Mesendoderm (in vitro differentiated cells): ENCODE measurements around the gene COASY.

Experiments
- DNase-seq: peaks from one replicate; pipeline ENCODE4 v3.0.0; 2013
- H2AK5ac ChIP-seq: 2 replicates; pipeline ENCODE4 v1.6.1; 2013; ENCODE audit warnings: low read length, inconsistent platforms
- H2BK120ac ChIP-seq: 2 replicates; pipeline ENCODE4 v1.6.1; 2013; ENCODE audit warnings: low read depth, mild to moderate bottlenecking, low read length, moderate library complexity, mixed read lengths
- H2BK15ac ChIP-seq: replicated peaks from 2 replicates; pipeline ENCODE4 v1.6.1; 2013; ENCODE audit warnings: low read depth, mild to moderate bottlenecking, moderate library complexity
- H2BK5ac ChIP-seq: 2 replicates; pipeline ENCODE4 v1.6.1; 2013; ENCODE audit warnings: low read length, inconsistent platforms
- H3K18ac ChIP-seq: 2 replicates; pipeline ENCODE4 v1.6.1; 2013; ENCODE audit warnings: mild to moderate bottlenecking, low read length, mixed read lengths
- H3K23ac ChIP-seq: one replicate; pipeline ENCODE4 v1.6.1; 2013; ENCODE audit warnings: low read length
- H3K27ac ChIP-seq: 2 replicates; pipeline ENCODE4 v1.5.1; 2013; ENCODE audit warnings: low read depth, mild to moderate bottlenecking, inconsistent platforms, low read length, moderate library complexity
- H3K27me3 ChIP-seq: 2 replicates; pipeline ENCODE4 v1.6.1; 2013; ENCODE audit warnings: low read length, control low read depth, mild to moderate bottlenecking, inconsistent platforms; ENCODE audit not compliant: insufficient read depth, poor library complexity
- H3K36me3 ChIP-seq: 2 replicates; pipeline ENCODE4 v1.6.1; 2013; ENCODE audit warnings: low read length, inconsistent platforms; ENCODE audit not compliant: control insufficient read depth, insufficient read depth
- H3K4ac ChIP-seq: one replicate; pipeline ENCODE4 v1.6.1; 2013; ENCODE audit warnings: low read depth, mild to moderate bottlenecking, low read length, moderate library complexity
- H3K4me1 ChIP-seq: 2 replicates; pipeline ENCODE4 v1.6.1; 2013; ENCODE audit warnings: low read depth, low read length, inconsistent platforms; ENCODE audit not compliant: control insufficient read depth
- H3K4me2 ChIP-seq: 2 replicates; pipeline ENCODE4 v1.6.1; 2013; ENCODE audit warnings: low read length
- H3K4me3 ChIP-seq: 2 replicates; pipeline ENCODE4 v1.5.1; 2013; ENCODE audit warnings: mild to moderate bottlenecking, low read length
- H3K56ac ChIP-seq: one replicate; pipeline ENCODE4 v1.6.1; 2013; ENCODE audit warnings: low read length
- H3K79me1 ChIP-seq: 2 replicates; pipeline ENCODE4 v1.6.1; 2013; ENCODE audit warnings: low read length, inconsistent platforms
- H3K79me2 ChIP-seq: 2 replicates; pipeline ENCODE4 v1.6.1; 2013; ENCODE audit warnings: mild to moderate bottlenecking, low read length; ENCODE audit not compliant: control insufficient read depth, insufficient read depth
- H3K9ac ChIP-seq: 2 replicates; pipeline ENCODE4 v1.6.1; 2013; ENCODE audit warnings: low read length, inconsistent platforms
- H4K5ac ChIP-seq: one replicate; pipeline ENCODE4 v1.6.1; 2013; ENCODE audit warnings: low read length
- H4K8ac ChIP-seq: one replicate; pipeline ENCODE4 v1.6.1; 2013; ENCODE audit warnings: low read depth, mild to moderate bottlenecking, control low read depth, low read length, moderate library complexity
- WGBS: extraction: QIAGEN DNeasy Blood & Tissue Kit; methylation state at CpG from one replicate; pipeline ENCODE4 v1.1.7; 2013; ENCODE audit warnings: low lambda C conversion rate, missing lambda C conversion rate; ENCODE audit not compliant: insufficient coverage; ENCODE audit errors: extremely low coverage; 5-methylcytosine and 5-hydroxymethylcytosine counted together

COASY gene

DNA sequence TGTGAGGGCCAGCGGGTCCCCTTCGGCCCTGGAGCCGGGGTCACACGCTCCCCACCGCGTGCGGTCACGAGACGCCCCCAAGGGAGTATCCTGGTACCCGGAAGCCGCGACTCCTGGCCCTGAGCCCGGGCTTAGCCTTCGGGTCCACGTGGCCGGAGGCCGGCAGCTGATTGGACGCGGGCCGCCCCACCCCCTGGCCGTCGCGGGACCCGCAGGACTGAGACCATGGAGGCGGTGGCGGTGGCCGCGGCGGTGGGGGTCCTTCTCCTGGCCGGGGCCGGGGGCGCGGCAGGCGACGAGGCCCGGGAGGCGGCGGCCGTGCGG is 25.9 kb upstream of the COASY start, which contains the start of gene NAGLU:
Gene NAGLU (plus strand): TSS at position 194 of the 324 bp plus-strand sequence. CDS start 32 bp downstream, at position 226.
- no peak within 1 kb of the TSS for H4K8ac ChIP-seq
- H3K27me3 ChIP-seq, result no peaks in the 10 kb centered on the region
- WGBS, result no CpG with 5 or more reads among the region's 40 CpGs
- H2BK120ac ChIP-seq, result no peak within 1 kb of the TSS
- H3K4me3 ChIP-seq, result peak within 1 kb of the TSS; percentile 62
- H3K79me1 ChIP-seq, result peaks cover 3% of the 10 kb centered on the region
- no peaks in the 10 kb centered on the region for H3K36me3 ChIP-seq
- H2AK5ac ChIP-seq, result no peak within 1 kb of the TSS
- H3K4ac ChIP-seq, result peak within 1 kb of the TSS; percentile 92
- peak within 1 kb of the TSS; percentile 92 for H3K9ac ChIP-seq
- no peak within 1 kb of the TSS for H3K23ac ChIP-seq
- peak within 1 kb of the TSS; percentile 90 for H3K56ac ChIP-seq
- H2BK5ac ChIP-seq, result peak within 1 kb of the TSS; percentile 28
- H3K4me1 ChIP-seq, result peaks cover 3% of the 10 kb centered on the region
- peak within 1 kb of the TSS; percentile 97 for H3K4me2 ChIP-seq
- peak within 1 kb of the TSS; percentile 73 for H3K18ac ChIP-seq
- peak within 1 kb of the TSS; percentile 60 for H3K27ac ChIP-seq
- peaks cover 2% of the 10 kb centered on the region for H3K79me2 ChIP-seq
- H4K5ac ChIP-seq, result peak within 1 kb of the TSS; percentile 99
- no peak within 1 kb of the TSS for H2BK15ac ChIP-seq
- peak; percentile 87 for DNase-seq

GRCh38 chr17:42536372-42537155 is 25.4 kb upstream of the COASY start:
- peak; percentile 79 for DNase-seq
- H3K36me3 ChIP-seq, result no peaks in the 10 kb centered on the region
- H3K23ac ChIP-seq, result no peak overlapping the region
- peak overlapping the region; percentile 60 for H3K27ac ChIP-seq
- peaks cover 2% of the 10 kb centered on the region for H3K79me2 ChIP-seq
- H3K4me3 ChIP-seq, result peak overlapping the region; percentile 62
- H3K79me1 ChIP-seq, result peaks cover 3% of the 10 kb centered on the region
- no peak overlapping the region for H2BK5ac ChIP-seq
- no peak overlapping the region for H4K5ac ChIP-seq
- H3K56ac ChIP-seq, result peak overlapping the region; percentile 70
- H3K18ac ChIP-seq, result peak overlapping the region; percentile 73
- no peak overlapping the region for H2BK15ac ChIP-seq
- peak overlapping the region; percentile 92 for H3K4ac ChIP-seq
- H3K4me1 ChIP-seq, result peaks cover 3% of the 10 kb centered on the region
- no peak overlapping the region for H4K8ac ChIP-seq
- H3K27me3 ChIP-seq, result no peaks in the 10 kb centered on the region
- H3K4me2 ChIP-seq, result peak overlapping the region; percentile 97
- no peak overlapping the region for H2AK5ac ChIP-seq
- H3K9ac ChIP-seq, result peak overlapping the region; percentile 92
- WGBS, result no CpG with 5 or more reads among the region's 65 CpGs
- H2BK120ac ChIP-seq, result no peak overlapping the region

DNA sequence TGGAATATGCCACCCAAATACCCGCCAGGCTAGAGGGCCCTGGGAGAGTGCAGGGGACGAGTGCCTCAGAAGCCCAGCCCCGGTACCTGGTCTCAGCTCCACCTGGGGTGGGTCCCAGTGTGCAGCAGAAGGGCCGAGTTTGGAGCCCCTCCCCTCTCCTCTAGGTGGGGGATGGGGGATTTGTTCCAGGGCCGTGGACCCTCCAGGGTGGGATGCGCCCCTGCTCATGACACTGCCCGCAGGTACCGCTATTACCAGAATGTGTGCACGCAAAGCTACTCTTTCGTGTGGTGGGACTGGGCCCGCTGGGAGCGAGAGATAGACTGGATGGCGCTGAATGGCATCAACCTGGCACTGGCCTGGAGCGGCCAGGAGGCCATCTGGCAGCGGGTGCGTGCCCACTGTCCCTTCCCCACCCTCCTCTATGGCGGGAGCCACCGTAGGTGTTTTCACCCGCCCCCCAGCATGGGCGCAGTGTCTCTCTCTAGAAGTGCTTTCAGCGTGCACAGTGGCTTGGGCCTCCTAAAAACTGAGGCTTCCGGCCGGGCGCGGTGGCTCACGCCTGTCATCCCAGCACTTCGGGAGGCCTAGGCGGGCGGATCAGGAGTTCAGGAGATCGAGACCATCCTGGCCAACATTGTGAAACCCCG is 24.7 kb upstream of the COASY start:
- Histone ChIP-seq H3K4me3 (peak overlapping the region; percentile 62), H2BK15ac (no peak overlapping the region), H3K36me3 (no peaks in the 10 kb centered on the region), H3K27me3 (no peaks in the 10 kb centered on the region), H3K4me2 (peak overlapping the region; percentile 97), H2AK5ac (no peak overlapping the region), H3K4me1 (peaks cover 3% of the 10 kb centered on the region), H3K23ac (no peak overlapping the region), H4K8ac (no peak overlapping the region), H3K4ac (no peak overlapping the region), H2BK5ac (no peak overlapping the region), H4K5ac (no peak overlapping the region), H3K79me2 (peaks cover 2% of the 10 kb centered on the region), H2BK120ac (no peak overlapping the region), H3K56ac (peak overlapping the region; percentile 70), H3K27ac (no peak overlapping the region), H3K9ac (peak overlapping the region; percentile 92), H3K18ac (no peak overlapping the region), H3K79me1 (peaks cover 3% of the 10 kb centered on the region)
- no peak for DNase-seq
- no CpG with 5 or more reads among the region's 31 CpGs for WGBS

- Histone ChIP-seq H3K79me1 (peaks cover 3% of the 10 kb centered on the region), H2BK120ac (no peak overlapping the region), H3K4me2 (no peak overlapping the region), H4K5ac (no peak overlapping the region), H3K4ac (no peak overlapping the region), H3K27me3 (no peaks in the 10 kb centered on the region), H3K4me1 (peaks cover 3% of the 10 kb centered on the region), H3K27ac (no peak overlapping the region), H3K79me2 (peaks cover 2% of the 10 kb centered on the region), H3K56ac (peak overlapping the region; percentile 44), H2AK5ac (no peak overlapping the region), H2BK5ac (no peak overlapping the region), H3K9ac (peak overlapping the region; percentile 9), H3K4me3 (no peak overlapping the region), H2BK15ac (no peak overlapping the region), H4K8ac (no peak overlapping the region), H3K36me3 (no peaks in the 10 kb centered on the region), H3K18ac (no peak overlapping the region), H3K23ac (no peak overlapping the region)
- no peak for DNase-seq
- no CpG with 5 or more reads among the region's 5 CpGs for WGBS
Measured at GRCh38 chr17:42537826-42538451, 24.0 kb upstream of the COASY start.

DNA sequence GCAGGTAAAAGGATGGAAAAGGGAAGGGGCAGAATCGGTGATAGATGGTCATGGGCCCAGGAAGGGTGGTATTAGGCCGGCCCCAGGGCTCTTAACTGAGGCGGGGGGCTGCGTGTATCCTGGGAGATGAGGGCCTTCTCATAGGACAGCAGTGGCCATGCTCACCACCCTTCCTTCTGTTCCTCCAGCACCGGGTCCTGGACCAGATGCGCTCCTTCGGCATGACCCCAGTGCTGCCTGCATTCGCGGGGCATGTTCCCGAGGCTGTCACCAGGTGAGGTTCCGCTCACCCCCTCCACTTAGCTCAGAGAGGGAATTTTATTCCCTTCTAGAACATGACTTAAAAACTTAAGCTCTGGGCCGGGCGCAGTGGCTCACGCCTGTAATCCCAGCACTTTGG is 23.5 kb upstream of the COASY start:
- no peak overlapping the region for H3K4ac ChIP-seq
- H2AK5ac ChIP-seq, result no peak overlapping the region
- DNase-seq, result no peak
- H2BK15ac ChIP-seq, result no peak overlapping the region
- H2BK120ac ChIP-seq, result no peak overlapping the region
- no peak overlapping the region for H3K18ac ChIP-seq
- H4K8ac ChIP-seq, result no peak overlapping the region
- no peak overlapping the region for H3K27ac ChIP-seq
- no peak overlapping the region for H3K56ac ChIP-seq
- H4K5ac ChIP-seq, result no peak overlapping the region
- peaks cover 3% of the 10 kb centered on the region for H3K4me1 ChIP-seq
- no peak overlapping the region for H3K4me2 ChIP-seq
- H3K27me3 ChIP-seq, result no peaks in the 10 kb centered on the region
- H3K23ac ChIP-seq, result no peak overlapping the region
- H3K9ac ChIP-seq, result no peak overlapping the region
- H3K36me3 ChIP-seq, result no peaks in the 10 kb centered on the region
- WGBS, result no CpG with 5 or more reads among the region's 14 CpGs
- peaks cover 3% of the 10 kb centered on the region for H3K79me1 ChIP-seq
- H3K4me3 ChIP-seq, result no peak overlapping the region
- peaks cover 2% of the 10 kb centered on the region for H3K79me2 ChIP-seq
- H2BK5ac ChIP-seq, result no peak overlapping the region
